Heart right ventricle (tissue), 16 donors: ENCODE measurements around the gene EIF4G1. TPM values are rescaled to one million over a fixed set of nuclear protein-coding genes. Genes with fewer than 3 reads are reported as not detected.

Experiments used
- ATAC-seq, 8 donors: fragments of 200-7000 bp; cut with Tn5 transposase; one replicate each; pipeline ENCODE4 v1.9.1; 2020; ENCODE audit warnings: mild to moderate bottlenecking in 8 of 8, moderate library complexity in 8 of 8, moderate number of reproducible peaks in 1 of 8
- DNase-seq, 2 donors: peaks; one replicate each; pipeline ENCODE4 v3.0.0-alpha.2; 2020
- H3K27ac ChIP-seq, 10 donors: fragments of 200-600 bp; sonication (generic) in 2 of 10; one replicate each; pipeline versions ENCODE4 v1.5.0 to v1.8.0; 2020 to 2022; ENCODE audit warnings: mild to moderate bottlenecking in 3 of 10
- H3K27me3 ChIP-seq, 7 donors: fragments of 200-600 bp; one replicate each; pipeline ENCODE4 v1.8.0; 2021 to 2022; ENCODE audit warnings: mild to moderate bottlenecking in 2 of 7
- H3K36me3 ChIP-seq, 9 donors: fragments of 200-600 bp; sonication (generic) in 1 of 9; one replicate each; pipeline versions ENCODE4 v1.5.0 to v1.8.0; 2020 to 2022; ENCODE audit warnings: mild to moderate bottlenecking in 2 of 9
- H3K4me1 ChIP-seq, 9 donors: fragments of 200-600 bp; sonication (generic) in 1 of 9; one replicate each; pipeline versions ENCODE4 v1.5.0 to v1.8.0; 2020 to 2022; ENCODE audit warnings: mild to moderate bottlenecking in 4 of 9
- H3K4me3 ChIP-seq, 10 donors: fragments of 200-600 bp; sonication (generic) in 2 of 10; one replicate each; pipeline versions ENCODE4 v1.5.0 to v1.8.0; 2020 to 2022; ENCODE audit warnings: mild to moderate bottlenecking in 7 of 10, moderate library complexity in 2 of 10
- H3K9me3 ChIP-seq, 11 donors: fragments of 200-600 bp in 10 of 11; sonication (generic) in 2 of 11; one replicate each; pipeline versions ENCODE4 v1.5.0 to v1.8.0; 2013 to 2022; ENCODE audit warnings: mild to moderate bottlenecking in 2 of 11, control low read depth in 1 of 11, moderate library complexity in 1 of 11
- WGBS, 2 donors: extraction: QIAGEN DNeasy Blood & Tissue Kit; methylation state at CpG; one replicate each; pipeline ENCODE4 v1.1.7; 2013; ENCODE audit warnings: inconsistent platforms in 1 of 2; 5-methylcytosine and 5-hydroxymethylcytosine counted together
- intact Hi-C, 10 donors: fragments of 100-400 bp; cut with DNase I; formaldehyde crosslinking; loops; one replicate each; pipeline versions ENCODE4 v1.11.1 to v1.14.2; 2022
- polyA plus RNA-seq, 2 donors: library from polyadenylated mRNA; stranded (reverse); fragments of 200-250 nt; gene quantifications; one replicate each; pipeline ENCODE4 v1.2.3, GENCODE V29; 2013
- total RNA-seq, 10 donors: library from RNA; stranded (reverse); fragmentation: NEBNext Ultra II Directional in 3 of 10; extraction: Animal tissue kit (Norgen Biotek cat#: 25700) in 3 of 10; gene quantifications; one replicate each; pipeline versions ENCODE4 v1.2.1 to v1.2.4, GENCODE V29; 2021 to 2023
- TF ChIP-seq, protein P1 (sequence below), 9 donors: fragments of 200-600 bp; sonication (generic) in 2 of 9; IDR thresholded peaks; one replicate each; pipeline versions ENCODE4 v1.5.0 to v1.8.0; 2021 to 2022; ENCODE audit warnings: antibody characterized with exemption in 9 of 9, mild to moderate bottlenecking in 5 of 9, moderate library complexity in 1 of 9
- donor health status: Arrhythmogenic right ventricular cardiomyopathy.
- donor health status: ischemic (EF 13 %, LVEDD 7.1; RV severe dilation, severe dysfunction).
- donor health status: healthy with polysubstance abuse.
- donor health status: DM: no; HTN: yes; CAD: no.
- donor health status: DM: no; HTN: no; CAD: no.
- donor health status: ischemic (EF 25% LVEDD 6.9; RV normal size, moderate dysfunction).
- donor health status: ischemic (EF 25% LVEDD 5.7; RV mildly dilated, moderate dysfunction).
- donor health status: healthy.
- donor health status: DM: yes; HTN: yes; CAD: no.
- donor health status: Ischemic cardiomyopathy.
- donor health status: ischemic (EF 35%, LVEDD 5.7; RV mildly dilated, moderate dysfunction).
- donor health status: nonischemic (EF 11% LVEDD 7.7; RV severe dilation, severe dysfunction).
- donor health status: DM: yes; HTN: yes; CAD: no.
- donor health status: PGD.
- donor health status: ischemic (EF 29% LVEDD 5.4; RV normal size, mild dysfunction).
- donor health status: nonischemic (EF 23%, LVEDD 6.1; RV moderate dilation, normal function).

EIF4G1 gene
- total and polyA plus RNA-seq, 12 donors = 142 to 316 (median 209) TPM

DNA sequence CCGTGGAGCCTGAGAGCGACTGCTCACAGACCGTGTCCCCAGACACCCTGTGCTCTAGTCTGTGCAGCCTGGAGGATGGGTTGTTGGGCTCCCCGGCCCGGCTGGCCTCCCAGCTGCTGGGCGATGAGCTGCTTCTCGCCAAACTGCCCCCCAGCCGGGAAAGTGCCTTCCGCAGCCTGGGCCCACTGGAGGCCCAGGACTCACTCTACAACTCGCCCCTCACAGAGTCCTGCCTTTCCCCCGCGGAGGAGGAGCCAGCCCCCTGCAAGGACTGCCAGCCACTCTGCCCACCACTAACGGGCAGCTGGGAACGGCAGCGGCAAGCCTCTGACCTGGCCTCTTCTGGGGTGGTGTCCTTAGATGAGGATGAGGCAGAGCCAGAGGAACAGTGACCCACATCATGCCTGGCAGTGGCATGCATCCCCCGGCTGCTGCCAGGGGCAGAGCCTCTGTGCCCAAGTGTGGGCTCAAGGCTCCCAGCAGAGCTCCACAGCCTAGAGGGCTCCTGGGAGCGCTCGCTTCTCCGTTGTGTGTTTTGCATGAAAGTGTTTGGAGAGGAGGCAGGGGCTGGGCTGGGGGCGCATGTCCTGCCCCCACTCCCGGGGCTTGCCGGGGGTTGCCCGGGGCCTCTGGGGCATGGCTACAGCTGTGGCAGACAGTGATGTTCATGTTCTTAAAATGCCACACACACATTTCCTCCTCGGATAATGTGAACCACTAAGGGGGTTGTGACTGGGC, 30.3 kb downstream of the EIF4G1 start:
- Histone ChIP-seq H3K4me1 (peaks cover 0 to 28% (median 10%) of the 10 kb centered on the region in 9 donors), H3K36me3 (peaks cover 0 to 58% (median 34%) of the 10 kb centered on the region in 9 donors), H3K27ac (no peak overlapping the region), H3K4me3 (no peak overlapping the region), H3K27me3 (no peaks in the 10 kb centered on the region), H3K9me3 (no peaks in the 10 kb centered on the region)
- DNase-seq (no peak), ATAC-seq (peak in 2 of 8 donors; percentile 7 to 13)
- TF ChIP-seq, protein P1, sequence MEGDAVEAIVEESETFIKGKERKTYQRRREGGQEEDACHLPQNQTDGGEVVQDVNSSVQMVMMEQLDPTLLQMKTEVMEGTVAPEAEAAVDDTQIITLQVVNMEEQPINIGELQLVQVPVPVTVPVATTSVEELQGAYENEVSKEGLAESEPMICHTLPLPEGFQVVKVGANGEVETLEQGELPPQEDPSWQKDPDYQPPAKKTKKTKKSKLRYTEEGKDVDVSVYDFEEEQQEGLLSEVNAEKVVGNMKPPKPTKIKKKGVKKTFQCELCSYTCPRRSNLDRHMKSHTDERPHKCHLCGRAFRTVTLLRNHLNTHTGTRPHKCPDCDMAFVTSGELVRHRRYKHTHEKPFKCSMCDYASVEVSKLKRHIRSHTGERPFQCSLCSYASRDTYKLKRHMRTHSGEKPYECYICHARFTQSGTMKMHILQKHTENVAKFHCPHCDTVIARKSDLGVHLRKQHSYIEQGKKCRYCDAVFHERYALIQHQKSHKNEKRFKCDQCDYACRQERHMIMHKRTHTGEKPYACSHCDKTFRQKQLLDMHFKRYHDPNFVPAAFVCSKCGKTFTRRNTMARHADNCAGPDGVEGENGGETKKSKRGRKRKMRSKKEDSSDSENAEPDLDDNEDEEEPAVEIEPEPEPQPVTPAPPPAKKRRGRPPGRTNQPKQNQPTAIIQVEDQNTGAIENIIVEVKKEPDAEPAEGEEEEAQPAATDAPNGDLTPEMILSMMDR (IDR thresholded peaks at IDR 0.05) = no peak
- intact Hi-C loops = loop anchor here in 1 of 10 donors (5.0 kb wide), 1 partner anchor 32 kb away; the partner anchor contains the start of gene EIF4G1
- 84 to 89% methylated on average over 22 to 24 of the region's 24 CpGs for WGBS, 2 donors

DNA sequence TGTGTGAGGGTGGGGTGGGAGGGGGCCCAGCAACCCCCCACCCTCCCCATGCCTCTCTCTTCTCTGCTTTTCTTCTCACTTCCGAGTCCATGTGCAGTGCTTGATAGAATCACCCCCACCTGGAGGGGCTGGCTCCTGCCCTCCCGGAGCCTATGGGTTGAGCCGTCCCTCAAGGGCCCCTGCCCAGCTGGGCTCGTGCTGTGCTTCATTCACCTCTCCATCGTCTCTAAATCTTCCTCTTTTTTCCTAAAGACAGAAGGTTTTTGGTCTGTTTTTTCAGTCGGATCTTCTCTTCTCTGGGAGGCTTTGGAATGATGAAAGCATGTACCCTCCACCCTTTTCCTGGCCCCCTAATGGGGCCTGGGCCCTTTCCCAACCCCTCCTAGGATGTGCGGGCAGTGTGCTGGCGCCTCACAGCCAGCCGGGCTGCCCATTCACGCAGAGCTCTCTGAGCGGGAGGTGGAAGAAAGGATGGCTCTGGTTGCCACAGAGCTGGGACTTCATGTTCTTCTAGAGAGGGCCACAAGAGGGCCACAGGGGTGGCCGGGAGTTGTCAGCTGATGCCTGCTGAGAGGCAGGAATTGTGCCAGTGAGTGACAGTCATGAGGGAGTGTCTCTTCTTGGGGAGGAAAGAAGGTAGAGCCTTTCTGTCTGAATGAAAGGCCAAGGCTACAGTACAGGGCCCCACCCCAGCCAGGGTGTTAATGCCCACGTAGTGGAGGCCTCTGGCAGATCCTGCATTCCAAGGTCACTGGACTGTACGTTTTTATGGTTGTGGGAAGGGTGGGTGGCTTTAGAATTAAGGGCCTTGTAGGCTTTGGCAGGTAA, 31.1 kb downstream of the EIF4G1 start:
- H3K4me3 ChIP-seq = no peak overlapping the region
- ATAC-seq = peak; percentile 50 to 87 (median 74)
- intact Hi-C loops = loop anchor here in 1 of 10 donors (5.0 kb wide), 1 partner anchor 33 kb away; the partner anchor contains the start of gene EIF4G1
- H3K27ac ChIP-seq = peak overlapping the region in 4 of 10 donors; percentile 22 to 46 (median 40)
- peak; percentile 46 to 67 for DNase-seq
- no peaks in the 10 kb centered on the region for H3K27me3 ChIP-seq
- TF ChIP-seq, protein P1 (IDR thresholded peaks at IDR 0.05) = peak in 7 of 9 donors; percentile 33 to 59 (median 55)
- peaks cover 0 to 58% (median 34%) of the 10 kb centered on the region in 9 donors for H3K36me3 ChIP-seq
- H3K4me1 ChIP-seq = peaks cover 0 to 23% (median 8%) of the 10 kb centered on the region in 9 donors
- no peaks in the 10 kb centered on the region for H3K9me3 ChIP-seq
- WGBS, 2 donors = 38 to 46% methylated on average over 14 of the region's 14 CpGs

DNA sequence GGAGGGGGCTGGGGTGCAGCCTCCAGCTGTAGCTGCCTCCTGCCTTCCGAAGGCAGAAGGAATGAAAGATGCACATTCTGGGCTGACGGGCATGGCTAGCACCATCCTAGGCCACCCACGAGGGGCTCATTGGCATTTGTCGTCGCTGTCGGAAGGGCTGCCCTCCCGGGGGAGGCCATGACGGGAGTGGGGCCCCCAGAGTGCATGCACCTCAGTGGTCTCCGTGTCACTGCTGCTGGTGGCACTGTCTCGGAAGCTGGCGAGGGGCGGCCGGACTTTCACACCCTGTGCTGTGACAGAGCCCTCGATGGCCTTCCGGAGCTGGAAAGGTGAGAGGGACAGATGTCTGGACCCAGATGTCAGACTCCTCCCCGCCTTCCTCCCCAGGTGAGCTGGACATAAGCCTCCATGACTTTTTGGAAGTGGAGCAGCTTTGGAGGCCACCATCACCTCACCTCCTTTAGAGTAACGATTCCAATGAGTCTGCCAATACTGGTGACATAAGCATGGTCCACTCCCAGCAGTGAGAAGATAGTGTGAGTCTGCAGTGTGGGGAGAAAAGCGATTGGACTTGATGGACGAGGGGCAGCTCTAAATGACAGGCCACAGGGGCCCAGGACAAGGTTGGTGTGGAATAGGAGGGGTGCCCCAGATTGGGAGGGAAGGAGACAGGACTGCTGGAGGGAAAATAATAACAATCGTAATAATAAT, 32.2 kb downstream of the EIF4G1 start:
- Histone ChIP-seq H3K27ac (peak overlapping the region in 1 of 10 donors; percentile 36), H3K36me3 (peaks cover 0 to 47% (median 33%) of the 10 kb centered on the region in 9 donors), H3K27me3 (no peaks in the 10 kb centered on the region), H3K4me1 (peaks cover 0 to 17% (median 8%) of the 10 kb centered on the region in 9 donors), H3K4me3 (no peak overlapping the region), H3K9me3 (no peaks in the 10 kb centered on the region)
- WGBS, 2 donors = 90% methylated on average over 20 of the region's 20 CpGs
- DNase-seq (no peak), ATAC-seq (peak in 1 of 8 donors; percentile 4)
- intact Hi-C loops = loop anchor here in 1 of 10 donors (5.0 kb wide), 1 partner anchor 34 kb away; the partner anchor contains the start of gene EIF4G1
- TF ChIP-seq, protein P1 (IDR thresholded peaks at IDR 0.05) = no peak
